Mesendoderm (in vitro differentiated cells): Measurements from ENCODE around the gene CMTM8.
A peak's percentile ranks its signal among the peaks of the same experiment; 100 is the strongest.

Source experiments
- DNase-seq: peaks from one replicate; pipeline ENCODE4 v3.0.0; 2013
- H2AK5ac ChIP-seq: 2 replicates; pipeline ENCODE4 v1.6.1; 2013; ENCODE audit warnings: low read length, inconsistent platforms
- H2BK120ac ChIP-seq: 2 replicates; pipeline ENCODE4 v1.6.1; 2013; ENCODE audit warnings: low read depth, mild to moderate bottlenecking, low read length, moderate library complexity, mixed read lengths
- H2BK15ac ChIP-seq: replicated peaks from 2 replicates; pipeline ENCODE4 v1.6.1; 2013; ENCODE audit warnings: low read depth, mild to moderate bottlenecking, moderate library complexity
- H2BK5ac ChIP-seq: 2 replicates; pipeline ENCODE4 v1.6.1; 2013; ENCODE audit warnings: low read length, inconsistent platforms
- H3K18ac ChIP-seq: 2 replicates; pipeline ENCODE4 v1.6.1; 2013; ENCODE audit warnings: mild to moderate bottlenecking, low read length, mixed read lengths
- H3K23ac ChIP-seq: one replicate; pipeline ENCODE4 v1.6.1; 2013; ENCODE audit warnings: low read length
- H3K27ac ChIP-seq: 2 replicates; pipeline ENCODE4 v1.5.1; 2013; ENCODE audit warnings: low read depth, mild to moderate bottlenecking, inconsistent platforms, low read length, moderate library complexity
- H3K27me3 ChIP-seq: 2 replicates; pipeline ENCODE4 v1.6.1; 2013; ENCODE audit warnings: low read length, control low read depth, mild to moderate bottlenecking, inconsistent platforms; ENCODE audit not compliant: insufficient read depth, poor library complexity
- H3K36me3 ChIP-seq: 2 replicates; pipeline ENCODE4 v1.6.1; 2013; ENCODE audit warnings: low read length, inconsistent platforms; ENCODE audit not compliant: control insufficient read depth, insufficient read depth
- H3K4ac ChIP-seq: one replicate; pipeline ENCODE4 v1.6.1; 2013; ENCODE audit warnings: low read depth, mild to moderate bottlenecking, low read length, moderate library complexity
- H3K4me1 ChIP-seq: 2 replicates; pipeline ENCODE4 v1.6.1; 2013; ENCODE audit warnings: low read depth, low read length, inconsistent platforms; ENCODE audit not compliant: control insufficient read depth
- H3K4me2 ChIP-seq: 2 replicates; pipeline ENCODE4 v1.6.1; 2013; ENCODE audit warnings: low read length
- H3K4me3 ChIP-seq: 2 replicates; pipeline ENCODE4 v1.5.1; 2013; ENCODE audit warnings: mild to moderate bottlenecking, low read length
- H3K56ac ChIP-seq: one replicate; pipeline ENCODE4 v1.6.1; 2013; ENCODE audit warnings: low read length
- H3K79me1 ChIP-seq: 2 replicates; pipeline ENCODE4 v1.6.1; 2013; ENCODE audit warnings: low read length, inconsistent platforms
- H3K79me2 ChIP-seq: 2 replicates; pipeline ENCODE4 v1.6.1; 2013; ENCODE audit warnings: mild to moderate bottlenecking, low read length; ENCODE audit not compliant: control insufficient read depth, insufficient read depth
- H3K9ac ChIP-seq: 2 replicates; pipeline ENCODE4 v1.6.1; 2013; ENCODE audit warnings: low read length, inconsistent platforms
- H4K5ac ChIP-seq: one replicate; pipeline ENCODE4 v1.6.1; 2013; ENCODE audit warnings: low read length
- H4K8ac ChIP-seq: one replicate; pipeline ENCODE4 v1.6.1; 2013; ENCODE audit warnings: low read depth, mild to moderate bottlenecking, control low read depth, low read length, moderate library complexity
- WGBS: extraction: QIAGEN DNeasy Blood & Tissue Kit; methylation state at CpG from one replicate; pipeline ENCODE4 v1.1.7; 2013; ENCODE audit warnings: low lambda C conversion rate, missing lambda C conversion rate; ENCODE audit not compliant: insufficient coverage; ENCODE audit errors: extremely low coverage; 5-methylcytosine and 5-hydroxymethylcytosine counted together

The CMTM8 gene

DNA sequence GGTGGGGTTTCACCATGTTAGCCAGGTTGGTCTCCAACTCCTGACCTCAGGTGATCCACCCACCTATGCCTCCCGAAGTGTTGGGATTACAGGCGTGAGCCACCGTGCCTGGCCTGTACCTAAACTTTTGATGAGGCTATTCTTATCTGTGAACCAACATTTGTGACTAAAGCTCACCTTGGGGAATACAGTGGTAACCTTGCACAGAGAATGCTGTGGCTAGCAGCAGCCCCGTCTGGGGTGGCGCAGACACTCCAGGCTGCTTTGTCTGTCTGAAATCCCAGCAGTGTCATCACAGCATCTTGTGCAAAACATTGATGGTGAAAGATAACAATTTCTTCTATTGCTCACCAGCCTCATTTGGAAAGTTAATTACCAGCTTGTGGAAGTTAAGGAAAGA lies 58.9 kb downstream of the CMTM8 start:
- no peak for DNase-seq

GRCh38 chr3:32301426-32301825 lies 62.9 kb downstream of the CMTM8 start:
- H3K79me1 ChIP-seq, result no peaks in the 10 kb centered on the region
- no peak overlapping the region for H4K8ac ChIP-seq
- H3K56ac ChIP-seq, result no peak overlapping the region
- no peak overlapping the region for H2AK5ac ChIP-seq
- H2BK15ac ChIP-seq, result no peak overlapping the region
- no peaks in the 10 kb centered on the region for H3K36me3 ChIP-seq
- H2BK5ac ChIP-seq, result no peak overlapping the region
- H3K4ac ChIP-seq, result no peak overlapping the region
- no peak overlapping the region for H4K5ac ChIP-seq
- H3K23ac ChIP-seq, result no peak overlapping the region
- no peak overlapping the region for H3K4me3 ChIP-seq
- no peak overlapping the region for H3K9ac ChIP-seq
- no peak overlapping the region for H3K18ac ChIP-seq
- DNase-seq, result no peak
- no peaks in the 10 kb centered on the region for H3K27me3 ChIP-seq
- H2BK120ac ChIP-seq, result no peak overlapping the region
- H3K4me2 ChIP-seq, result no peak overlapping the region
- WGBS, result no CpG with 5 or more reads among the region's 2 CpGs
- no peak overlapping the region for H3K27ac ChIP-seq
- no peaks in the 10 kb centered on the region for H3K79me2 ChIP-seq
- no peaks in the 10 kb centered on the region for H3K4me1 ChIP-seq

More for the DNA sequence above, 58.9 kb downstream of the CMTM8 start:
- no peak overlapping the region for H3K56ac ChIP-seq
- H4K5ac ChIP-seq, result no peak overlapping the region
- no peaks in the 10 kb centered on the region for H3K79me2 ChIP-seq
- H3K23ac ChIP-seq, result no peak overlapping the region
- H3K4me3 ChIP-seq, result no peak overlapping the region
- H2AK5ac ChIP-seq, result no peak overlapping the region
- no peaks in the 10 kb centered on the region for H3K79me1 ChIP-seq
- H2BK5ac ChIP-seq, result no peak overlapping the region
- no peak overlapping the region for H3K27ac ChIP-seq
- WGBS, result no CpG with 5 or more reads among the region's 5 CpGs
- no peak overlapping the region for H3K4me2 ChIP-seq
- H2BK120ac ChIP-seq, result no peak overlapping the region
- H3K9ac ChIP-seq, result no peak overlapping the region
- no peaks in the 10 kb centered on the region for H3K4me1 ChIP-seq
- no peak overlapping the region for H4K8ac ChIP-seq
- no peak overlapping the region for H3K18ac ChIP-seq
- H3K36me3 ChIP-seq, result no peaks in the 10 kb centered on the region
- H3K4ac ChIP-seq, result no peak overlapping the region
- no peak overlapping the region for H2BK15ac ChIP-seq
- H3K27me3 ChIP-seq, result no peaks in the 10 kb centered on the region

- Histone ChIP-seq H2BK5ac (no peak overlapping the region), H3K27me3 (no peaks in the 10 kb centered on the region), H3K27ac (no peak overlapping the region), H3K79me1 (no peaks in the 10 kb centered on the region), H3K56ac (no peak overlapping the region), H4K5ac (no peak overlapping the region), H3K36me3 (no peaks in the 10 kb centered on the region), H3K79me2 (no peaks in the 10 kb centered on the region), H2BK15ac (no peak overlapping the region), H2AK5ac (no peak overlapping the region), H3K4me2 (no peak overlapping the region), H3K23ac (no peak overlapping the region), H4K8ac (peak overlapping the region; percentile 76), H3K9ac (no peak overlapping the region), H3K4me1 (peaks cover 2% of the 10 kb centered on the region), H2BK120ac (peak overlapping the region; percentile 54), H3K4ac (peak overlapping the region; percentile 9), H3K4me3 (no peak overlapping the region), H3K18ac (peak overlapping the region; percentile 28)
- no CpG with 5 or more reads among the region's 7 CpGs for WGBS
- DNase-seq, result no peak
Measured at GRCh38 chr3:32302601-32303398, 64.3 kb downstream of the CMTM8 start.

DNA sequence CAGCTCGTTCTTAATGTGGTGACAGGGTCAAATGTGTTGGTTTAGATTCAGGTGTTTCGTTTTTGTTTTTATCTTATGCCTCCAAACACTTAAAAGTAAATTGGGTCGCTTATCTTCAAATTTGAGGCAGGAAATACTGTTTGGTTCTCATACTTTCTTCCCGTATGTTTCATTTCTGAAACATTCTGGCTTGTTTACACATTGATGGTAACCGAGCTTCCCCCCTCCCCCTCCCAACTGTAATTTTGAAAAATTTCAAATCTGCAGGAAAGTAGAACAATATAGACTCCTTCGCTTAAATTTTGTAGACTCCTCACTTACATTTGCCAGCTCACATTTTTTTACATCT lies 64.9 kb downstream of the CMTM8 start:
- Histone ChIP-seq H3K27ac (no peak overlapping the region), H3K79me1 (no peaks in the 10 kb centered on the region)

DNA sequence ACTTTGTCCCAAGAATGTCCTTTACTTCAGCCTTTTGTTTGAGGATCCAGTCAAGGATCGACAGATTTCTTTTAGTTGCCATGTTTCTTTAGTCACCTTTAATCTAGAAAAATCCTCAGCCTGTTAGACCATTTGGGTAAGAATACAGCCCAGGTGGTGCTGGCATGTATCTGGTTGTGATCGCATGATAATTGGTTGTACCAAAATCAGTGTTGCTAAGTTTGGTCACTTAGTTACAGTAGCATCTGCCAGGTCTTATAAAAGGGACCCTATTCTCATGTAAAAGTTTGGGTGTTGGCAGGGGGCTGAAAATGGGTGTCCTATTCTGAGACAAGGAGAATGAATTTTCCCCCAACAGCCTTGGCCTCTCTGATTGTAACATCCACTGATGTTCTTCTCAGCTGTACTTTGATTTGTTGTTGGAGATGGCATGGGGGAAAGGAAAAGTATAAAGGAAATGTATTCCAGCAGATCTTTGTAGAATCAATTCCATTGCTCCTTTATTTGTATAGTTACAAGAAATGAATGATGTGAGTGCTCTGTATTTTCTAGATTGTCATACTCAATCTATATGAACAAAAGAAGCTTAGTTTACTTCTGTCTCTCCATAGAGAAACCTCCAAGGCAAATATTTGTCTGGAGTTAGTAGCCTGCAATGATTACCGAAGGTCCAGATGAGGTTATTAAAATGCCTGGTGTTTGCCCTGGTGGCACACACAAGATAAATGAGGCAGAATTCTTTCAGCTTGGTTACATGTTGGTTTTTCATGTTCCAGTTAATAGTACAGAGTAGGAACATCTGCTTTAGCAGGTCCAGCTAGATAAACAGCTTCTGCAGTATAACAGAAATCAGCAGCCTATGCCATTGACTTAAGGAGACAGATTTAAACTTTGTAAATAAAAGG lies 65.7 kb downstream of the CMTM8 start:
- WGBS, result no CpG with 5 or more reads among the region's 3 CpGs
- H3K79me2 ChIP-seq, result no peaks in the 10 kb centered on the region
- H3K4me3 ChIP-seq, result no peak overlapping the region
- no peaks in the 10 kb centered on the region for H3K79me1 ChIP-seq
- no peak overlapping the region for H3K56ac ChIP-seq
- H3K4me1 ChIP-seq, result peaks cover 2% of the 10 kb centered on the region
- no peak overlapping the region for H2BK120ac ChIP-seq
- H3K9ac ChIP-seq, result no peak overlapping the region
- DNase-seq, result no peak
- no peak overlapping the region for H4K8ac ChIP-seq
- no peak overlapping the region for H3K4me2 ChIP-seq
- H3K23ac ChIP-seq, result no peak overlapping the region
- no peak overlapping the region for H4K5ac ChIP-seq
- no peak overlapping the region for H2BK15ac ChIP-seq
- no peak overlapping the region for H3K27ac ChIP-seq
- no peaks in the 10 kb centered on the region for H3K36me3 ChIP-seq
- no peaks in the 10 kb centered on the region for H3K27me3 ChIP-seq
- no peak overlapping the region for H3K18ac ChIP-seq
- no peak overlapping the region for H3K4ac ChIP-seq
- H2BK5ac ChIP-seq, result no peak overlapping the region
- no peak overlapping the region for H2AK5ac ChIP-seq

More for the DNA sequence above, 64.9 kb downstream of the CMTM8 start:
- DNase-seq, result no peak
- no peak overlapping the region for H2AK5ac ChIP-seq
- H3K79me2 ChIP-seq, result no peaks in the 10 kb centered on the region
- H3K4ac ChIP-seq, result no peak overlapping the region
- H3K23ac ChIP-seq, result no peak overlapping the region
- H4K8ac ChIP-seq, result no peak overlapping the region
- H3K27me3 ChIP-seq, result no peaks in the 10 kb centered on the region
- H2BK120ac ChIP-seq, result no peak overlapping the region
- H2BK15ac ChIP-seq, result no peak overlapping the region
- H3K36me3 ChIP-seq, result no peaks in the 10 kb centered on the region
- no peak overlapping the region for H3K56ac ChIP-seq
- H3K9ac ChIP-seq, result no peak overlapping the region
- no peak overlapping the region for H3K18ac ChIP-seq
- no peak overlapping the region for H4K5ac ChIP-seq
- no peak overlapping the region for H3K4me2 ChIP-seq
- H3K4me3 ChIP-seq, result no peak overlapping the region
- H2BK5ac ChIP-seq, result no peak overlapping the region
- WGBS, result no CpG with 5 or more reads among the region's 6 CpGs
- H3K4me1 ChIP-seq, result peaks cover 2% of the 10 kb centered on the region
